Measurements from ENCODE around the gene SORBS1.

GRCh38 chr10:95304976-95305375, 256.2 kb downstream of the SORBS1 start:
- TF ChIP-seq POLR2A (IDR thresholded peaks at IDR 0.05) = no peak
- TF ChIP-seq POLR2AphosphoS5 (IDR thresholded peaks at IDR 0.05) = no peak
- TF ChIP-seq CTCF (IDR thresholded peaks at IDR 0.05) = no peak
